Measurements from ENCODE around the gene SIK2.

Gene SIK2

DNA sequence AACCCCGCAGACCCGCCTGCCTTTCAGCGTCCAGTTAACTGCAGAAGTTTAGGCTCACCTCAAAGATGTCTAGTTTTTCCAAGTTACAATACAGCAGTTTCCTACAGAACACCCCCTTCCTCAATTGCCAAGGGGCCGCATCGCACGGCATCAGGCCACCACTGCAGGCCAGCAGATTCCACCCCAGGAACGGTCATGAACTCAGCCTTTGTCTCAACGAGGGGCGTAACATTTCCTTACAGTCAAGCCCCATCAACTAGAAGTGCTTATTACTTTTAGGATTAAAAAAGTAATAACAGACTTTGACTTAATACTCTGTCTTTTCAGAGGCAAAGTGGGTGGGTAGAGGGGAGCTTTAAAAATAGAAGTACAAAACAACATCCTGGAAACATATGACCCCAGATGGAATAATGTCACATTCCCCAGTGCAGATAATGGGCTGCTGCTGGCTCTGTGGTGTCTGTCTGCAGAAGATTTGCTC lies 127.6 kb downstream of the SIK2 start:
- no peak for DNase-seq (ENCODE audit: low read depth, low spot score)

GRCh38 chr11:111730871-111731591 lies 128.8 kb downstream of the SIK2 start:
- no peak for DNase-seq (ENCODE audit: low read depth, low spot score)

DNA sequence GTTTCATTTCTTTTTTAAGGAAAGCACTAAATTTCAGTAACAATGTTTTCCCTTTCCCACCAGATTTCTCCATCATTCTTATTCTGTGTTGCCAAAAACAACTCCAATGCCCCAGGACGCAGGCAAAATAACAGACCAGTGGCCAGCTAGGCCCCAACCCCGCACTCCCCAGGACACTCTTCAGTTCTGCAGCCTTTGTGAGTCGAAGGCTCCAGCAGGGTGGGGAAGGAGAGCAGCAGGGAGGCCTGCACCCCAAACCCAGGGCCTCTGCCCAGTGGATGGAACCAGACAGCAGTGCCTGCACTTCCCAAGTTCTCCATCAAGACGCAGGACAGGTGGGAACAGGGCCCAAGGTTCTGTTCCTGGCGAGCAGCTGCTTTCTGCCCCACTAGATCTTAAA lies 129.6 kb downstream of the SIK2 start:
- no peak for DNase-seq (ENCODE audit: low read depth, low spot score)

DNA sequence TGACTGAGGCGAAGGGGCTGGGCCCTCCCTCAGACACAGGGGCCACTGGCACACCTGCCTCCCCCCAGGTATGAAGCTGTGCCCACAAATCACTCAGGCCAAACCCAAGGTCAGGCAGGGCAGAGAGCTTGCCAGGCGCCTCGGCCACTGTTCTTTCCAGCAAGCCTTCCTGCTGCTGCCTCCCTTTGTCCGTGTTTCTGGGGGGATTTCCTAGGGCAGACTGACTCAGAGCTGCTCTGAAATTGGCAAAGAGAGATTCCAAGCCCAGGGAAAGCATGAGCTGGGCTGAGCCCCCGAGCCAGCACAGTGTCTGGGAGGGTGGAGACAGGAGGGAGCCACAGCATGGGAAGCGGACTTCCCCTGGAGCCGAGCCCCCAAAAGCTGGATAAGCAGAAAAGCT lies 130.8 kb downstream of the SIK2 start:
- DNase-seq (ENCODE audit: low read depth, low spot score) = no peak

GRCh38 chr11:111733611-111734088 lies 131.4 kb downstream of the SIK2 start:
- no peak for DNase-seq (ENCODE audit: low read depth, low spot score)

GRCh38 chr11:111734101-111734953 lies 132.1 kb downstream of the SIK2 start:
- DNase-seq (ENCODE audit: low read depth, low spot score) = no peak

GRCh38 chr11:111734954-111735261 lies 132.7 kb downstream of the SIK2 start:
- DNase-seq (ENCODE audit: low read depth, low spot score) = no peak

DNA sequence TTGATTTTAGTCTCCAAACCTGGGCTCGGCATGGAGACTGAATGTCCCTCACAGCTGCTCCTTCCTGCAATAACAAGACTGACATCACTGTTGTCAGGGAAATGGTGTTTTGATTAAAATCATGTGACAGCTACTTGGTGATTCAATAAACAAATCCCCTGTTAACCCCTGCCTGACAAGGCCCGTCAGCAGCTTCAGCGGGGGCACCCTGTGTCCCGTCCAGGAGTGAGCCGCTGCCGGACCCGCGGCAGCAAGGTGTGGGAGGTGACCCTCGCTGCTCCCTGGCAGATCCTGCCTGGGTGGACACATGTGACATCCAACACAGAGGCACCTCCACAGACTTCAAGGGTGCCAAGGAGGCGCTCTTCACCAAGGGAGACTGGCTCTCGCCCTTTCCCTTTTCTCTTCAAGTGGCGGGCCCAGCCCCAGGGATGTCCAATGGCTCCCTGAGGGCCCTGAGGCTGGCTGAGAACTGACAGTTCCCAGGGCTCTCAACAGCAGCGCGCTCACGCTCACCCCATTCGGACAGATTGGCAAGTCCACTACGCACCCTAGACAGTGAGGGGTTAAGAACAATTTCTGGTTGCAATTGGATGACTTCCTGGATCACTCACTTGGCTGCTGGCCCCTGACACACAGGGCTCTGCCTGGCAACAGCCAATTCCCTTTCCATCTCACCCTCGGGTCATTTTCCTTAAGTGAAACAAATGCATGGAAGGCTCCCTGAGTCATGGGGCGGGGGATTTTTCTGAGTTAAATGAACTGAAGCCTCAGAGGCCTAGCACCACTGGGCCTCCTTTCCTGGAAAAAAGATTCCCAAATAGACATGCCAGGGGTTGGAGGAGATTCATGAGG lies 133.2 kb downstream of the SIK2 start:
- DNase-seq (ENCODE audit: low read depth, low spot score) = no peak

GRCh38 chr11:111736181-111736590 lies 133.9 kb downstream of the SIK2 start:
- DNase-seq (ENCODE audit: low read depth, low spot score) = no peak

- no peak for DNase-seq (ENCODE audit: low read depth, low spot score)
Observed at GRCh38 chr11:111736621-111737443, 134.6 kb downstream of the SIK2 start.

- DNase-seq (ENCODE audit: low read depth, low spot score) = no peak
Observed at GRCh38 chr11:111737444-111738210, 135.4 kb downstream of the SIK2 start.

DNA sequence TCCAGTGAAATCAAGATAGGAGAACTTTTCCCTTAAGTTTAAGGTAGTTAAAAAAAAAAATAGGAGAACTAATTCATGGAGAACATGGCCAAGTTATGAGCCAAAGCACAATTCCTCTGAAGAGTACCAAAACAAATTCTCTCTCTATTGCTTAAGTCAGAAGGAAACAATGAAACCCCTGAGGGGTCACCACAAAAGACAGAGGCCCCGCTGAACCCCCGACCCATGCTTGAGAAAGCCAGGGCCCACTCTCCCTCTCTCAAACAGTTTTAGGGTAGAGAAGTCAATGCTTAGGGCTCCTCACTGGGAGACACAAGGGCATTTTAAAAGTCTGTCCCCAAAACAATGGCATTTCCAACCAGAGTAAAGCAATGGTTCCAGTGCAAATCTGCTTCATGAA lies 137.1 kb downstream of the SIK2 start:
- no peak for DNase-seq (ENCODE audit: low read depth, low spot score)

GRCh38 chr11:111741751-111742150 lies 139.5 kb downstream of the SIK2 start:
- no peak for DNase-seq (ENCODE audit: low read depth, low spot score)

DNA sequence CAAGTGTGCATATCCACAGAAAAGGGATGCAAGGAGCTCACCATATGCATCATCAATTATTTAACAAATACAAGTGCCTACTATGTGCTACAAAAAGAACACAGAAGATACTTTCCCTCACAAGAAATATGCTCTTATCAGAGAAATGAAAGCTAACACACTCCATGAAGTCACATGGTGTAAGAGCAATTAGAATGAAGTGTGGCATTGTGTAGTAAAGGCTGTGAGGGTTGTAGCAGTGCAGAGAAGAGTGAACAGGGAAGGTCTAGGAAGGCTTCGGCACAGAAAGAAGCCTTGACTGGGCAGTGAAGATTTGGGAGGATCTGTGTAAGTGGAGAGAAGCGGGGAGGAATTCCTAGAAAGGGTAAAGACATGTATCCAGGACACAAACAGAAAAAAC lies 141.5 kb downstream of the SIK2 start:
- DNase-seq (ENCODE audit: low read depth, low spot score) = no peak

- DNase-seq (ENCODE audit: low read depth, low spot score) = no peak
Observed at GRCh38 chr11:111745719-111746504, 143.7 kb downstream of the SIK2 start.

DNA sequence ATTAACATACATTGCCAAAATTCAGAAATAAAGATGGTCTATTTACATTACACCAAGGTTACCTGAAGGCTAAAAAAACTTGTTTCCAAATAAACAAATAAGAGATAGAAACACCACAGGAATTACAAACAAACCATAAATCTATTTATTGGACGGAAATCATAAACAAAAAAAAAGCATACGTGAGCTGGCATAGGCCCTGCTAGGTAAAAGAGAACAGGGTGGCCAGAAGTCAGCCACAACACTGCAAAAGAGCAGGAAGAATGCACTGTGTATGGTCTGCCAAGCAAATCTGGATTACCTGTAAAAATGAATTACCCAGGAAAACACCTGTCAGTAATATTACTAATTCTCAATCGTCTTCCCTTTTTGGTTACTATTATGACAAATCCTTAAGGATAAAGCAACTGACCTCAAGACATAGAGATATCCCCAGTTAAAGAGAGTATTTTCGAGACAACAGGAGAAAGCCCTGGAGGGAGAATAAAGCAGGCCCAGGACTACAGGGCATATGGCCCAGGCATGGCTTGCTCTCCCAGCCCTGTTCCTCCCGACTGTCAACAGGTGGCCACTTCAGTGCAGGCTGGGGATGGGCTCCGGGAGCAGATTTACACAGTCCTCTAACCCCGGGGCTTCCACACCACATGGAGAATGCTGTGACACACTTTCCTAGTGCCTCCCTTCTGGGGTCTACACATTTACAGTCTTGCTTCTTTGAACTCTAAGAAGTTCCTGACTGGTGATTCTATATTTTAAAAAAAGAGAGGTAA lies 146.0 kb downstream of the SIK2 start:
- no peak for DNase-seq (ENCODE audit: low read depth, low spot score)

DNA sequence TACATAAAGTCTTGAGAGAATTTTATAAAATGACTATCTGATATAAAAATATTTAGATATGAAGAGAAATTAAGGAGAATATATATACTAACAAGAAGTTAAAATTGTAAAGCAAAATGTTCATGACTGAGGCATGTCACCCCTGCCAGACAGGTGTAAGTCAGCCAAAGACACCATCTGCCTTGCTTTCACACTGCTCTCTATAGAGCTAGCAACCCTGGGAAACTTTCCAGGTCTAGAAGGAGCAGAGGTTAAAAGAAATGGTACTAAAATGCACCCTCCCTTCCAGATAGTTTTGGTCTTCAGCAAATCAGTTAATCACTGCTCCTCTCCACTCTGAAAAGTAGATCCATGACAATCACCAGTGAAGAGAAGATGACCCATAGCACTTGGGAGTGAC lies 147.4 kb downstream of the SIK2 start:
- no peak for DNase-seq (ENCODE audit: low read depth, low spot score)

DNA sequence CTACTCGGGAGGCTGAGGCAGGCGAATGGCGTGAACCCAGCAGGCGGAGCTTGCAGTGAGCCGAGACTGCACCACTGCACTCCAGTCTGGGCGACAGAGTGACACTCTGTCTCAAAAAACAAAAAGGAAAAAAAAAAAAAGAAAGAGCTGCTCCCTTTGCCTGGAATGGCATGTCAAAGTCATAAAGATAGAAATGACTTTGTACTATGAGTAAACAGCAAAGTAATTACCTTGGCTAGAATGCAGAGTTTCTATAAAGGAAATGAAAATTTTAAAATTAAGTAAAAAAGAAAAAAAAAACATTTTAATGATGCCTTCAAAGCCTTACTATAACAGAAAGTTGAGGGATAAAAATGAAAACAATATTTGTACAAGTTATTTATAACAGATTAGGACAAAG lies 153.8 kb downstream of the SIK2 start:
- DNase-seq (ENCODE audit: low read depth, low spot score) = no peak

DNA sequence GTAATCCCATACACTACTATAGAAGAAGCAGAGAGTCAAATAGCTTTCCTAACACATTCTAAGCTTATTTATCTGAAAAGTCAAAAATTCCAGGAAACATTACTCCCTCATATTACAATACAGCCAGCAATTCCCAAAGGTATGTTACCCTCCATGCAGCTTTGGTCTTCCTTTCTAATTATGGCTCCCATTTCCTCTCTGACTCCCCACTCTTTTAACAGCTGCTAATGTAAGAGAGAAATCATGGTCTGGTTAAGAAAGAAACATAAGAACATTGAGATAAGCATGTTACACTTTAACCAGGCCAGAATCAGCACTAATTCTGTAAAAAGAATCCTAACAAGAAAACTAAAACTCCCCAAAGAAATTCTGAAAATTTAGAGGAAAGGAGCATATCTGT lies 157.1 kb downstream of the SIK2 start:
- no peak for DNase-seq (ENCODE audit: low read depth, low spot score)
